Erythroblast (primary cell): Measurements from ENCODE around the gene CNGA3.
"Not testable (repeated sequence)": the region's sequence is repeated elsewhere in the genome, so short reads cannot be mapped to it uniquely, and the experiment has no call there.

Source experiments
- DNase-seq, 2 experiments: peaks; one replicate each; lab custom pipeline; 2025; lab: John Stamatoyannopoulos, UW
- GATA1 ChIP-seq: IDR thresholded peaks from 2 replicates; pipeline ENCODE4 v1.6.1; 2011; ENCODE audit warnings: low read depth, mild to moderate bottlenecking, control low read depth, low read length, moderate library complexity
- POLR2A ChIP-seq: IDR thresholded peaks from 2 replicates; pipeline ENCODE4 v1.6.1; 2011; ENCODE audit warnings: mild to moderate bottlenecking, low read length

Gene CNGA3

GRCh38 chr2:98346311-98347236 is at the start of gene CNGA3:
Gene CNGA3, plus strand, starts transcription at chr2:98346456. Its CDS starts 23,520 bp downstream, at chr2:98369976.
- peak; percentile 5 to 8 for DNase-seq
- TF ChIP-seq GATA1 (no peak), POLR2A (no peak)

- TF ChIP-seq GATA1 (no peak), POLR2A (no peak)
Measured at GRCh38 chr2:98297817-98298682, 48.2 kb upstream of the CNGA3 start.

DNA sequence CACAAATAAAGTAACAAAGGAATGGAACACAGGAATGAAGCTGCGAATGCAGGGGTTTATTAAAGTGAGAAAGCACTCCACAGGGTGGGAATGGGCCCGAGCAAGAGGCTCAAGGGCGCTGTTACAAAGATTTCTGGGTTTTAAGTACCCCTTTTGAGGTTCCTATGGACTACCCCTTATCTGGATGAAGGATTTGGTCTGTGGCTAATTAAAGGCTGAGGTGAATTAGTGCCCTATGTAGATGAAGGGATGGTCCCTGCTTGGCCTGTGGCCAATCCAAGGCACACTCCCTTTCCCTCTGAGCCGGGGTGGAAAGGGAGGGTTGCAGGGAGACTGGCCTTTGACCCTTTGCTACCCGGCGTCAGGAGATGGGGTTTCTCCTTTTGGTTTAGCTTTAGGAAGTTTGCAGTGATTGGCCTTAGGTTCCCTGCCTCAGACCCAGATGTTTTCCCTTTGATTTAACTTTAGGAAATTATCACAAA is 47.5 kb upstream of the CNGA3 start:
- no peak for DNase-seq
- TF ChIP-seq GATA1 (no peak), POLR2A (no peak)

More at GRCh38 chr2:98297817-98298682, 48.2 kb upstream of the CNGA3 start:
- DNase-seq: no peak

- no peak for TF ChIP-seq POLR2A
- no peak for TF ChIP-seq GATA1
- no peak for DNase-seq
Measured at GRCh38 chr2:98299211-98299905, 46.9 kb upstream of the CNGA3 start.

DNA sequence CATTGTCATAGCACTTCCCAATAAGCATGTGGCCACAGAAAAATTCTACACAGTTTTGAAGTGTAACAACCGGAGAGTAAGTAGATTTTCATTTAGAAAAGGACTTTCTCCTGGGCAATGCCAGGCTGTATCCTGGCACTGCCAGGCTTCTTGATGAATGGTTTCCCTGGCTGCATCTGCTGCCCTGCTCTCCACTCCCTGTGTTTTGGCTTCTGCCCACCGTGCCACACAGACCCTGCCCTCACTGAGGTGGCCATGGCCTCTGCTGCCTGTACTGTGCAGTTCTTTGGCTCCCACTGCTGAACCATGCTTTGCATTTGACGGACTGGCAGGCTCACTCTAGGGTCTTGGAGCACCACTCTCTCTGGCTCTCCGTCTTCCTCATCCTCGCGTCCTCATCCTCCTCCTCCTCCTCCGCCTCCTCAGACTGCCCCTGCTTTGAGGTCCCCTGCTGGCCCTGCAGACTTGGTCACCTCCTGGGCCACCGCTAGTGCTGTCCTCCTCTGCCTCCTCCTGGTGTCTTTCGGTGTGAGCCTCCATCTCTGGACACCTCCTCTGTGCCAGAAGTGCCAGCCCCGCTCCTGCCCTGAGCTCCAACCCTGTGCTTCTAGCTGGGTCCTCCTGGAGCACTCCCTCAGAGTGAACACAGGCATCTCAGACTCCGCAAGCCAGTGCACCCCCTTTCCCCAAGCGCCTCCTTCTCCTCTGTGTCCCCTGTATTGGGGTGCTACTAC is 45.9 kb upstream of the CNGA3 start:
- no peak for TF ChIP-seq POLR2A
- TF ChIP-seq GATA1: no peak
- no peak for DNase-seq

GRCh38 chr2:98301469-98301868 is 44.8 kb upstream of the CNGA3 start:
- DNase-seq: no peak
- TF ChIP-seq GATA1 (no peak), POLR2A (no peak)

DNA sequence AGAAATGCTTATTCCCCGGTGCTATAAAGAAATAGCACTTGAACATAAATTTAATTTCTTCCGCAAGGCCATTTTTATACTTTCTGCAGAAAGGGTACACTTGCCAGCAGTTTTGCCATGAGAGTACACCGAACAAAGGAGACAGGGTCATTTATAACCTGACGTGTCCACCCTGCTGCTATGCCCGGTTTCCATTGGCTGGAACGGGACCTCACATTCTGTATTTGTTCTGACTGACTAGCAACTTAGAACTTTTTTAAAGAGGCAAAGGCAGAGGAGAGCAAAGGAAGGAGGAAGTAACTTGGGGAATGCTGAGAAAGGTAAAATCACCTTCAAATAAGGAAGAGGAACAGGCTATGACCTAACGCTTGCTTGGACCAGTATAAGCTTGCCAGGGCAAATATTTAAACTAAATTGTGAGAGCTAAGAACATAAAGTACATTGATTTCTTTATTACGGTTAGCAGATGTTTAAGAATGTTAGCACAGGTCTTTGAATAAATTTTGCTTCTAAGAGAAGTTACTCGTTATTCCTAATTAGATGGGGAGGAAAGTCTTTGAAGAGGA is 39.0 kb upstream of the CNGA3 start:
- DNase-seq: not testable (repeated sequence)

- no peak for TF ChIP-seq POLR2A
- no peak for TF ChIP-seq GATA1
- DNase-seq: no peak
Measured at GRCh38 chr2:98308068-98308467, 38.2 kb upstream of the CNGA3 start.

GRCh38 chr2:98308532-98308931 is 37.7 kb upstream of the CNGA3 start:
- no peak for DNase-seq
- TF ChIP-seq POLR2A: no peak
- no peak for TF ChIP-seq GATA1

DNA sequence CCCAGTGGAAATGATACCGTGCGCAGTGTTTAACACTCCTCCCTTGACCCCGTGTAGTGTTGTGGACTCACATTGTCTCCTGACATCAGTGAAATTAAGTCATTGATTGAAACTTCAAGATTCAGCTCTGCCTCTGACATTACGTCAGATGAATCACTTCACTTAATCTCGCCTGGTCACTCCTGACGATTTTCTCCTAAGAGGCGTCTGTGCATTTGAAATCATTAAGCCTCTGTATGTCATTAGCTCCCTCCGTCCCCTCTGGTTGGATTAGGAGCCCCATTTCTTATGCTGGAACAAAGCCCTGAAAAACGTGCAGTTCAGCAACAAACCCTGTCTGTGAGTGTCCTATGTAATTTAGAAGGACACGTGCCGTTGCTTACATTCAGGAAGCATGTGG is 36.7 kb upstream of the CNGA3 start:
- no peak for DNase-seq
- TF ChIP-seq GATA1 (no peak), POLR2A (no peak)

GRCh38 chr2:98310010-98310409 is 36.2 kb upstream of the CNGA3 start:
- no peak for DNase-seq
- TF ChIP-seq POLR2A (no peak), GATA1 (no peak)

DNA sequence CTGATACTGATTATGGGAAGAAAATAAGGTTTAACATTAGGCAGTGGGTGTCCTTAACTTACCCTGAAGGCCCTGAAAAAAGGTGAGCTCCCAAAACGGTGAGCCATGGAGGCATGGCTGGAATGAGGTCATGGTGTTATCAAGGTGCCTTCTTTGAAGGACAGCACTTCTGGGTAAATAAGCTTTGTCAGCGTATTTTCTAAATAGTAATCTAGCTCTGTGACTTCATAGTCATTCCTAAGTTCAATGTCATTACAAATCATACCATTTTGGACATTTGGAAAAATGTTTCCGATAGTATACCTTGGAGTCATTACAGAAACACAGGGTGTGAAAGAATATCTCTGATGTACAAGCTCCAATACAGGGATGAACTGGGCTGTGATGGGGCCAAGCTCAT is 35.2 kb upstream of the CNGA3 start:
- no peak for DNase-seq
- TF ChIP-seq POLR2A (no peak), GATA1 (no peak)
